Stimulated activated CD4-positive, alpha-beta T cell treated with anti-CD3 and anti-CD28 coated beads, TNF-alpha, amount 100 ng/mL, for 4 hours (primary cell): ENCODE data around the gene GASK1A.

Experiments
- DNase-seq, 3 experiments: peaks; one replicate each; pipeline ENCODE4 v3.0.0-alpha.2; 2020; ENCODE audit warnings: low read depth in 3 of 3

GASK1A gene

DNA sequence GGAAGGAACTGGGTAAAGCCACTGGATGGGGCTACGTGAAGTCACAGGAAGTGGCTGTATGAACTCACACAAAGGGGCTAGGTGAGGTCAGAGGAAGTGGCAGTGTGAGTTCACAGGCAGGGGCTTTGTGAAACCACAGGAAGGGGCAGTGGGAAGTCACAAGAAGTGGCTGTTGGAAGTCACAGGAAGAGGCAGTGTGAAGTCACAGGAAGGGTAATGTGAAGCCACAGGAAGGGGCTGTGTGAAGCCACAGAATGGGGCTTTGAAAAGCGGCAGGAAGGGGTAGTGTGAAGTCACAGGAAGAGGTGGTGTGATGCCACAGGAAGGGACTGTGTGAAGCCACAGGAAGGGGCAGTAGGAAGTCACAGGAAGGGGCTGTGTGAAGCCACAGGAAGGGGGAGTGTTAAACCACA is 34.6 kb downstream of the GASK1A start:
- DNase-seq, result no peak

- DNase-seq, result no peak
These were observed 35.1 kb downstream of the GASK1A start for GRCh38 chr3:43014241-43014640.

DNA sequence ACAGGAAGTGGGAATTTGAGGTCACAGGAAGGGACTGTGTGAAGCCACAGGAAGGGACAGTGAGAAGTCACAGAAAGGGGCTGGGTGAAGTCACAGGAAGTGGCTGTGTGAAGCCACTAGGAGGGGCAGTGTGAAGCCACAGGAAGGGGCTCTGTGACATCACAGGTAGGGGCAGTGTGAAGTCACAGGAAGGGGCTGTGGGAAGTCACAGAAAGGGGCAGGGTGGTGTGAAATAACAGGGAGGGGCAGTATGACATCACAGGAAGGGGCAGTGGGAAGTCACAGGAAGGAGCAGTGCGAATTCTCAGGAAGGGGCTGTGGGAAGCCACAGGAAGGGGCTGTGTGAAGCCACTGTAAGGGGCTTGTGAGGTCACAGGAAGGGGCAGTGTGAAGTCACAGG is 35.8 kb downstream of the GASK1A start:
- DNase-seq, result no peak

DNA sequence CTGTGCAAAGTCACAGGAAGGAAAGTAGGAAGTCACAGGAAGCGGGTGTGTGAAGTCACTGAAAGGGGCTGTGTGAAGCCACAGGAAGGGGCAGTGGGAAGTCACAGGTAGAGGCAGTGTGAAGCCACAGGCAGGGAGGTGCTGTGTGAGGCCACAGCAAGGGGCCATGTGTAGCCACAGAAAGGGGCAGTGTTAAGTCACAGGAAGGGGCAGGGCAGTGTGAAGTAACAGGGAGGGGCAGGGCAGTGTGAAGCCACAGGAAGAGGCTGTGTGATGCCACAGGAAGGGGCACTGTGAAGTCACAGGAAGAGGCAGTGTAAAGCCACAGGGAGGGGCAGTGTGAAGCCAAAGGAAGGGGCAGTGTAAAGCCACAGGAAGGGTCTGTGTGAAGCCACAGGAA is 36.5 kb downstream of the GASK1A start:
- DNase-seq, result no peak

GRCh38 chr3:43015991-43016865 is 37.1 kb downstream of the GASK1A start:
- no peak for DNase-seq

DNA sequence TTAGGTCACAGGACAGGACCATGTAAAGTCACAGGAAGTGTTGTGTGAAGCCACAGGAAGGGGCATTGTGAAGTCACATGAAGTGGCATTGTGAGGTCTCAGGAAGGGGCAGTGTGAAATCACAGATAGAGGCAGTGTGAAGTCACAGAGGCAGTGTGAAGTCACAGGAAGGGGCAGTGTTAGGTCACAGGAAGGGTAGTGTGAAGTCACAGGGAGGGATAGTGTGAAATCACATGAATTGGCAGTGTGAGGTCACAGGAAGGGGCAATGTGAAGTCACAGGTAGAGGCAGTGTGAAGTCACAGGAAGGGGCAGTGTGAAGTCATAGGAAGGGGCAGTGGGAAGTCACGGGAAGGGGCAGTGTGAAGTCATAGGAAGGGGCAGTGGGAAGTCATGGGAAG is 37.9 kb downstream of the GASK1A start:
- no peak for DNase-seq

DNA sequence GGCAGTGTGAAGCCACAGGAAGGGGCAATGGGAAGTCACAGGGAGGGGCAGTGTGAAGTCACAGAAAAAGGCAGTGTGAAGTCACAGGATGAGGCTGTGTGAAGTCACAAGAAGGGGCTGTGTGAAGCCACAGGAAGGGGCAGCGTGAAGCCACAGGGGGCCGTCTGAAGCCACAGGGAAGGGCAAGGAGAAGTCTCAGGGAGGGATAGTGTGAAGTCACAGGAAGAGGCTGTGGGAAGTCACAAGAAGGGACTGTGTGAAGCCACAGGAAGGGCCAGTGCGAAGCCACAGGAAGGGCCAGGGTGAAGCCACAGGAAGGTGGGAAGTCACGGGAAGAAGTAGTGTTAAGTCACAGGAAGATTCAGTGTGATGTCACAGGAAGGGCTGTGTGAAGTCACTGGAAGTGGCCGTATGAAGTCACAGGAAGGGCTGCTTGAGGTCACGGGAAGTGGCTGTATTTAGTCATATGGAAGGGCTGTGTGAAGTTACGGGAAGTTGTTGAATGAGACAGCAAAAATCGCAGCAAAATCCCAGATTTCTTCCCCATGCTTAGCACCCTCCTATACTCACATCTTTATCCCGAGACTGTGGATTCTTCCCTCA is 38.6 kb downstream of the GASK1A start:
- DNase-seq, result no peak

- DNase-seq, result no peak
These were observed 39.1 kb downstream of the GASK1A start for GRCh38 chr3:43018246-43018645.

DNA sequence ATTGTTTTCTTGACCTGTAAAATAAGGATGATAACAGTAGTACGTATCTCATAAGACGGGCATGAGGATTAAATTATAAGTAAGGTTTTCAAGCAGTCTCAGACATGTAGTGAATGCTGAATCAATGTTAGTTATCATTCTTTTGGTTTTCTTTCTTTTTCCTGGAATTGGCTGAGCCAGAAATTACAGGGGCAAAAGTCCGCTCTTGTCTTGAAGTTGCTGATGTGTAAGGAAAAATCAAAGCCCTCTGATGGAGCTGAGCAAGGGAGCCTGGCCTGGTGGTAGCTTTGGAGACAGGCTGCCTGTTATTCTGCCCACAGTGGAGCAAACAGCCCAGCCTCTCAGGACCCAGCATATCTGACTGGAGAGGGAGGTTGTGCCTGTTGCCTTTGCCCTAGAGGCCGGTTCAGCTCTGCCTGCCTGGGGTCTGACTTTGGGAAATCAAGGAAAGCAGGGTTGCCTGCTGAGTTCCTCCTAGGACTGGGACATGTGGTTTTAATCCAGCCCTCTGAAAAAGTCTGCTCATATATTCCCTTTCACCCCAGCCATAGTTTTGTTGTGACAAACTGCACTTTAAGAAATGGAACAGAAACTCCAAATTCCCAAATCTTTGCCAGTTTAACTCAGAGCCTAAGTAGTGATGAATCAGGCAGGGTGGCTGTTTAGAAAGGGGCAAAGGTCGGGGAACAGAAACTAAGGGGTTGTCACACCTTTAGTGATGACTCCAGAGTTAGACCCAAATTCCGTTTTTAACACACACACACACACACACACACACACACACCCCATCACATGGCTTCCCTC is 40.1 kb downstream of the GASK1A start:
- DNase-seq, result no peak

- no peak for DNase-seq
These were observed 40.7 kb downstream of the GASK1A start for GRCh38 chr3:43019826-43020225.

- no peak for DNase-seq
These were observed 42.1 kb downstream of the GASK1A start for GRCh38 chr3:43021186-43021585.

DNA sequence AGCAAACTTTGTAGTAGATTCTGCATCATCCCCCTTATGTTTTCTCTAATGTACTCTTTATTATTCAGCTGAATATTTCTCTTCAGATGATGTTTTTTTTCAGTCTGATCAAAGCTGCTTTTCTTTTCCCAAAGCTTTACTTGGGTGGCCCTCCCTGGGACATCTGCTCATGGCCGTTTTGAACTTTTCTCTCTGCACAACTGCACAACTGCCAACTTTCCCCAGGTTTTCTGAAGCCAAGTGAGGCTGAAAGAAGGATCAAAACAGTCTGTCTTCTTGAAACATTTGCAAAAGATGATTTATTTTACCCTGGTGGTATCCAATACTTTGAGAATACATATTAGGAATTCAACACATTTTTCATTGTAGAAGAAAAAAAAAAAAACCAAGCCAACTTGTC is 43.0 kb downstream of the GASK1A start:
- no peak for DNase-seq

DNA sequence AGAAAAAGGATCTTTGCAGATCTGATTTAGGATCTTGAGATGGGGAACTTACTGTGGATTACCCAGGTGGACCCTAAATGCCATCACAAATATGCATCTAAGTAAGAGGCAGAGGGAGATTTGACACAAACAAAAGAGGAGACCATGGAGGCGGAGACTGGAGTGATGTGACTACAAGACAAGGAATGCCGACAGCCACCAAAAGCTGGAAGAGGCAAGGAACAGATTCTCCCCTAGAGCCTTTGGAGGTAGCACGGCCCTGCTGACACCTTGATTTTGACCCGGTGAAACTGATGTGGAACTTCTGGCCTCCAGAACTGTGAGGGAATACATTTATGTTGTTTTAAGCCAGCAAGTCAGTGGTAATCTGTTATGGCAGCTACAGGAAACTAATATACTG is 44.0 kb downstream of the GASK1A start:
- DNase-seq, result no peak

- DNase-seq, result no peak
These were observed 44.6 kb downstream of the GASK1A start for GRCh38 chr3:43023746-43024145.

GRCh38 chr3:43024181-43024885 is 45.2 kb downstream of the GASK1A start:
- no peak for DNase-seq

DNA sequence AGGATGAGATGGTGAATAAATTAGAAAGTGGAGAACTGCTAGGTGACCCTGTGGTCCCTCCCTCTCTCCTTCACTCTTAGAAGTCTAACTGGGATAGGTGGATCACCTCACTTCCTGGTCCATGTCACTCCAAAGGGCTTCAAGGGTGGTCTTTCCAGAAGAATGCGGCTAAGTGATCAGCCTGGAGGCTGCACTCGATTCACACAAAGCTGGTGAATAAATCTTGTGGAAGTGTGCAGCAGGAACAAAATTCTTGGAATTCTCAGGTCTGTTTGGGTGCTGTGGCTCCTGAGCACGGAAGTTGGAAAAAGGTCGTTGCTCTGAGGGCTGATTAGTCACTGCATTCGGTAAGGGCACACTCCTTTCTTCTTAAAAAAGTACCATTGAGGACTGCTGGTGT is 46.3 kb downstream of the GASK1A start:
- DNase-seq, result no peak

DNA sequence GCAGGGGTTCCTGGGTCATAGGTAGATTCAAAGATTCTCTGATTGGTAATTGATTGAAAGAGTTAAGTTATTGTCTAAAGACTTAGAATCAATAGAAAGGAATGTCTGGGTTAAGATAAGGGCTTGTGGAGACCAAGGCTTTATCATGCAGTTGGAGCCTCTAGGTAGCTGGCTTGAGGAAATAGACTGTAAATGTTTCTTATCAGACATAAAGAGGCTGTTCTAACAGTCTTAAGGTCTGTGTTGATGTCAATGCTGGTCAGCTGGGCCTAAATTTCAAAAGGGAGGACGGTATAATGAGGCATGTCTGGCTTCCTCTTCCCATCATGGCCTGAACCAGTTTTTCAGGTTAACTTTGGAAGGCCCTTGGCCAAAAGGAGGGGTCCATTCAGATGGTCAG is 48.9 kb downstream of the GASK1A start:
- no peak for DNase-seq

- DNase-seq, result no peak
These were observed 49.8 kb downstream of the GASK1A start for GRCh38 chr3:43028678-43029490.

GRCh38 chr3:43030162-43030935 is 51.2 kb downstream of the GASK1A start:
- DNase-seq, result no peak

GRCh38 chr3:43031485-43031884 is 52.4 kb downstream of the GASK1A start:
- no peak for DNase-seq
